OCI-LY1 (cell line): ENCODE data around the gene GCN1.
A peak's percentile ranks its signal among the peaks of the same experiment; 100 is the strongest.

ENCODE experiments used
- H2AFZ ChIP-seq: fragments of 200-600 bp; sonication (generic), shearing (Covaris generic); 2 replicates; pipeline ENCODE4 v1.6.0; 2014; ENCODE audit warnings: antibody characterized with exemption, mild to moderate bottlenecking, low read length
- H3F3A ChIP-seq: fragments of 200-600 bp; sonication (generic), shearing (Covaris generic); 2 replicates; pipeline ENCODE4 v1.6.0; 2014; ENCODE audit warnings: mild to moderate bottlenecking, antibody characterized with exemption, low read length, moderate library complexity; ENCODE audit not compliant: insufficient read depth
- H3K27ac ChIP-seq: fragments of 200-600 bp; sonication (generic); 2 replicates; pipeline ENCODE4 v1.5.1; 2014; ENCODE audit warnings: low read length, mixed run types, mild to moderate bottlenecking, low read depth; ENCODE audit not compliant: poor library complexity, severe bottlenecking
- H3K27me3 ChIP-seq: fragments of 200-600 bp; sonication (generic); 2 replicates; pipeline ENCODE4 v1.6.0; 2014; ENCODE audit warnings: antibody characterized with exemption, mild to moderate bottlenecking, low read length, moderate library complexity; ENCODE audit not compliant: insufficient read depth
- H3K36me3 ChIP-seq: fragments of 200-600 bp; sonication (generic); 2 replicates; pipeline ENCODE4 v1.6.1; 2014; ENCODE audit warnings: mild to moderate bottlenecking, antibody characterized with exemption, low read length, moderate library complexity, mixed read lengths; ENCODE audit not compliant: insufficient read depth
- H3K4me1 ChIP-seq: fragments of 200-600 bp; sonication (generic); 2 replicates; pipeline ENCODE4 v1.5.1; 2014; ENCODE audit warnings: mild to moderate bottlenecking, low read length, moderate library complexity; ENCODE audit not compliant: insufficient read depth, severe bottlenecking
- H3K4me2 ChIP-seq: fragments of 200-600 bp; sonication (generic), shearing (Covaris generic); 2 replicates; pipeline ENCODE4 v1.6.1; 2014; ENCODE audit warnings: low read length
- H3K4me3 ChIP-seq: fragments of 200-600 bp; sonication (generic); 2 replicates; pipeline ENCODE4 v1.5.1; 2014; ENCODE audit warnings: low read length, low read depth, mild to moderate bottlenecking, mixed read lengths; ENCODE audit not compliant: poor library complexity, severe bottlenecking
- H3K79me2 ChIP-seq: fragments of 200-600 bp; shearing (Covaris generic); 2 replicates; pipeline ENCODE4 v1.6.1; 2016; ENCODE audit warnings: mixed run types, low read length, mixed read lengths; ENCODE audit not compliant: insufficient read depth
- H3K9ac ChIP-seq: fragments of 200-600 bp; sonication (generic), shearing (Covaris generic); 2 replicates; pipeline ENCODE4 v1.6.1; 2014; ENCODE audit warnings: mild to moderate bottlenecking, low read length, mixed read lengths
- H3K9me2 ChIP-seq: fragments of 200-600 bp; sonication (generic), shearing (Covaris generic); 2 replicates; pipeline ENCODE4 v1.6.1; 2014; ENCODE audit warnings: low read depth, mild to moderate bottlenecking, low read length, mixed read lengths
- H3K9me3 ChIP-seq: fragments of 200-600 bp; shearing (Covaris generic); 2 replicates; pipeline ENCODE4 v1.6.1; 2014; ENCODE audit warnings: low read length, mixed read lengths
- H4K20me1 ChIP-seq: fragments of 200-600 bp; sonication (generic), shearing (Covaris generic); 2 replicates; pipeline ENCODE4 v1.6.0; 2016; ENCODE audit warnings: mild to moderate bottlenecking, low read length; ENCODE audit not compliant: insufficient read depth
- CTCF ChIP-seq: fragments of 200-600 bp; sonication (generic), shearing (Covaris generic); IDR thresholded peaks from 2 replicates; pipeline ENCODE4 v1.5.1; 2017; ENCODE audit warnings: mild to moderate bottlenecking, antibody characterized with exemption, low read length, moderate library complexity, mixed read lengths
- EZH2 ChIP-seq: fragments of 200-600 bp; sonication (generic), shearing (Covaris generic); IDR thresholded peaks from 2 replicates; pipeline ENCODE4 v1.8.0; 2017; ENCODE audit warnings: borderline replicate concordance, mixed run types, mild to moderate bottlenecking, antibody characterized with exemption, low read length, moderate library complexity, mixed read lengths

Gene GCN1

GRCh38 chr12:120121343-120121742 lies 73.2 kb downstream of the GCN1 start:
- H3K4me1 ChIP-seq, result peaks cover 59% of the 10 kb centered on the region
- no peak overlapping the region for H2AFZ ChIP-seq
- no peaks in the 10 kb centered on the region for H3K9me3 ChIP-seq
- H4K20me1 ChIP-seq, result no peaks in the 10 kb centered on the region
- no peaks in the 10 kb centered on the region for H3K27me3 ChIP-seq
- H3F3A ChIP-seq, result 0 out of 2 replicates have a peak, but pooled peaks cover 13% of the 10 kb centered on the region
- H3K9ac ChIP-seq, result peak overlapping the region; percentile 3; the same call in 1 of the 2 replicates
- H3K4me2 ChIP-seq, result peak overlapping the region; percentile 41
- H3K4me3 ChIP-seq, result no peak overlapping the region
- H3K79me2 ChIP-seq, result peaks cover 12% of the 10 kb centered on the region
- TF ChIP-seq CTCF (no peak), EZH2 (no peak)
- H3K9me2 ChIP-seq, result no peaks in the 10 kb centered on the region
- H3K36me3 ChIP-seq, result peaks cover 12% of the 10 kb centered on the region
- H3K27ac ChIP-seq, result peak overlapping the region; percentile 87

- Histone ChIP-seq H3F3A (0 out of 2 replicates have a peak, but pooled peaks cover 5% of the 10 kb centered on the region), H3K79me2 (peaks cover 29% of the 10 kb centered on the region), H3K4me2 (peak overlapping the region; percentile 94), H3K9me3 (no peaks in the 10 kb centered on the region), H3K27me3 (no peaks in the 10 kb centered on the region), H3K9ac (no peak overlapping the region; the same call in 1 of the 2 replicates), H3K4me3 (peak overlapping the region; percentile 93), H3K27ac (peak overlapping the region; percentile 75), H3K4me1 (peaks cover 75% of the 10 kb centered on the region), H3K9me2 (no peaks in the 10 kb centered on the region), H4K20me1 (no peaks in the 10 kb centered on the region), H2AFZ (no peak overlapping the region), H3K36me3 (peaks cover 16% of the 10 kb centered on the region; the same call in 1 of the 2 replicates)
- no peak for TF ChIP-seq CTCF
- no peak for TF ChIP-seq EZH2
Observed at GRCh38 chr12:120119271-120119973, 75.1 kb downstream of the GCN1 start.

GRCh38 chr12:120118321-120119061 lies 76.0 kb downstream of the GCN1 start:
- Histone ChIP-seq H3K9ac (peak overlapping the region; percentile 96), H3K36me3 (peaks cover 25% of the 10 kb centered on the region), H3K4me1 (peaks cover 68% of the 10 kb centered on the region), H3K4me2 (peak overlapping the region; percentile 94), H3F3A (0 out of 2 replicates have a peak, but pooled peaks cover 5% of the 10 kb centered on the region), H4K20me1 (no peaks in the 10 kb centered on the region), H3K27ac (peak overlapping the region; percentile 75), H3K9me2 (no peaks in the 10 kb centered on the region), H3K4me3 (peak overlapping the region; percentile 93), H2AFZ (no peak overlapping the region), H3K79me2 (peaks cover 38% of the 10 kb centered on the region), H3K9me3 (no peaks in the 10 kb centered on the region), H3K27me3 (no peaks in the 10 kb centered on the region)
- TF ChIP-seq CTCF (no peak), EZH2 (no peak)
